K562 (cell line): ENCODE measurements around the gene RPL15. TPM values are rescaled to one million over a fixed set of nuclear protein-coding genes. Genes with fewer than 3 reads are reported as not detected.
"Not testable (repeated sequence)": the region's sequence is repeated elsewhere in the genome, so short reads cannot be mapped to it uniquely, and the experiment has no call there.

Experiments
- ATAC-seq: fragments of 200-7000 bp; cut with Tn5 transposase; 3 replicates; pipeline ENCODE4 v1.9.1; 2020; ENCODE audit warnings: moderate library complexity
- BruUV-seq: library from RNA; stranded (reverse); fragments of 400-500 nt; replicated peaks from 2 replicates; lab custom pipeline; 2021; lab: Mats Ljungman, UMichigan
- CTCF ChIA-PET: fragments of 300-600 bp; formaldehyde crosslinking; extraction: SDS; loops from one replicate; lab custom pipeline; 2021; ENCODE audit warnings: low intra/inter-chr PET ratio; lab: Yijun Ruan, JAX
- POLR2A ChIA-PET: fragments of 300-600, 350-650 bp; sonication (Branson Sonifier 250); formaldehyde crosslinking; extraction: SDS; loops from one replicate; lab custom pipeline; 2021; ENCODE audit warnings: antibody characterized with exemption, inconsistent platforms; lab: Yijun Ruan, JAX
- DNase-seq, 4 experiments: peaks; one replicate each; pipeline versions ENCODE4 v3.0.0 to v3.0.0-alpha.2; 2011 to 2018; ENCODE audit warnings: low spot score in 3 of 4, mixed read lengths in 3 of 4; ENCODE audit errors: extremely low read depth in 1 of 4
- FAIRE-seq: peaks from 2 replicates; lab custom pipeline; 2011; peaks lifted over from hg19 to GRCh38; lab: Jason Lieb, UNC
- H2AFZ ChIP-seq: 2 replicates; pipeline ENCODE4 v1.6.0; 2011; ENCODE audit warnings: low read depth, low read length, control low read depth, inconsistent platforms
- H3K27ac ChIP-seq: fragments of 200-600 bp; 3 replicates; pipeline ENCODE4 v1.8.0; 2011; ENCODE audit warnings: low read depth, mild to moderate bottlenecking, control low read depth, inconsistent platforms, low read length, moderate library complexity, mixed read lengths; ENCODE audit errors: extremely low read depth
- H3K27me3 ChIP-seq, 2 experiments: fragments of 300-600 bp in 1 of 2; 2 replicates in 1 of 2; 3 replicates in 1 of 2; pipeline versions ENCODE4 v1.6.0 to v1.8.0; 2011; ENCODE audit warnings: inconsistent platforms in 2 of 2, low read length in 2 of 2, mild to moderate bottlenecking in 1 of 2, mixed read lengths in 1 of 2, moderate library complexity in 1 of 2; ENCODE audit not compliant: control insufficient read depth in 2 of 2, insufficient read depth in 2 of 2
- H3K36me3 ChIP-seq: fragments of 300-600 bp; 3 replicates; pipeline ENCODE4 v1.8.0; 2011; ENCODE audit warnings: mild to moderate bottlenecking, low read length, inconsistent platforms; ENCODE audit not compliant: control insufficient read depth, insufficient read depth
- H3K4me1 ChIP-seq, 2 experiments: fragments of 200-600 bp in 1 of 2; replicated peaks in 1 of 2; 2 replicates in 1 of 2; 3 replicates in 1 of 2; pipeline versions ENCODE4 v1.5.1 to v1.8.0; 2011; ENCODE audit warnings: inconsistent platforms in 2 of 2, low read length in 2 of 2, mild to moderate bottlenecking in 1 of 2, mixed read lengths in 1 of 2, moderate library complexity in 1 of 2; ENCODE audit not compliant: control insufficient read depth in 2 of 2, insufficient read depth in 2 of 2
- H3K4me2 ChIP-seq: 2 replicates; pipeline ENCODE4 v1.6.1; 2011; ENCODE audit warnings: low read length, control low read depth, inconsistent platforms, mixed read lengths; ENCODE audit not compliant: insufficient read depth
- H3K4me3 ChIP-seq: fragments of 200-600 bp; sonication (generic), shearing (Covaris generic); 2 replicates; pipeline ENCODE4 v1.5.1; 2016; ENCODE audit warnings: control low read depth, inconsistent platforms
- H3K79me2 ChIP-seq: fragments of 200-600 bp; 3 replicates; pipeline ENCODE4 v1.8.0; 2011; ENCODE audit warnings: low read length, inconsistent platforms; ENCODE audit not compliant: control insufficient read depth, insufficient read depth
- H3K9ac ChIP-seq, 2 experiments: 2 replicates each; pipeline versions ENCODE4 v1.6.0 to v1.6.1; 2011; ENCODE audit warnings: low read depth in 2 of 2, low read length in 2 of 2, control low read depth in 1 of 2, inconsistent platforms in 1 of 2, mild to moderate bottlenecking in 1 of 2, mixed read lengths in 1 of 2; ENCODE audit not compliant: insufficient read depth in 1 of 2
- H3K9me1 ChIP-seq: one replicate; pipeline ENCODE4 v1.6.0; 2011; ENCODE audit warnings: inconsistent platforms, mild to moderate bottlenecking, low read length, moderate library complexity; ENCODE audit not compliant: control insufficient read depth, insufficient read depth
- H3K9me3 ChIP-seq: replicated peaks from 2 replicates; pipeline ENCODE4 v1.5.1; 2011; ENCODE audit warnings: low read depth, low read length, inconsistent platforms; ENCODE audit not compliant: control insufficient read depth, insufficient read depth
- H4K20me1 ChIP-seq: replicated peaks from 2 replicates; pipeline ENCODE4 v1.6.1; 2011; ENCODE audit warnings: low read length, inconsistent platforms, mixed read lengths; ENCODE audit not compliant: control insufficient read depth, insufficient read depth
- TEAD1 ChIP-seq, 2 experiments: fragments of 450-650 bp in 1 of 2; sonication (generic) in 1 of 2; formaldehyde crosslinking; IDR thresholded peaks; 2 replicates each; pipeline versions ENCODE4 v1.4.0 to v1.8.0; 2020 to 2022; ENCODE audit warnings: mild to moderate bottlenecking in 2 of 2, missing genetic modification reagents in 1 of 2
- ZNF511 ChIP-seq: sonication (generic); formaldehyde crosslinking; IDR thresholded peaks from 2 replicates; pipeline ENCODE4 v1.8.0; 2022; ENCODE audit warnings: mild to moderate bottlenecking, missing genetic modification reagents
- WGBS: fragments of 100-300 bp; shearing (Covaris generic); methylation state at CpG from one replicate; pipeline ENCODE4 v1.1.6; 2016; ENCODE audit warnings: low coverage, mixed read lengths; ENCODE audit not compliant: insufficient coverage; ENCODE audit errors: missing lambda C conversion rate; 5-methylcytosine and 5-hydroxymethylcytosine counted together
- in situ Hi-C: fragments of 300-500 bp; cut with MboI; formaldehyde crosslinking; loops from 4 replicates; pipeline ENCODE4 v1.15.0; 2018; ENCODE audit warnings: inconsistent platforms, mixed read lengths
- intact Hi-C: fragments of 100-400 bp; cut with micrococcal nuclease; formaldehyde crosslinking; loops from 2 replicates; pipeline ENCODE4 v1.14.2; 2022
- polyA plus RNA-seq, 8 experiments: library from polyadenylated mRNA; depleted of rRNA in 4 of 8; stranded (reverse) in 5 of 8; unstranded in 3 of 8; fragments of >200 nt; fragmentation: Nextera tagmentation in 2 of 8; fragmentation: Illumina TruSeq in 1 of 8; extraction: Ambion mirVana in 2 of 8; extraction: Trizol in 1 of 8; gene quantifications; 2 replicates each; pipeline versions ENCODE4 v1.2.1 to v1.2.3, GENCODE V29; 2011 to 2014; ENCODE audit warnings: inconsistent platforms in 1 of 8, missing spikeins in 1 of 8
- total RNA-seq, 7 experiments: library from RNA; depleted of rRNA in 6 of 7; stranded (reverse); fragments of >200 nt in 6 of 7; fragmentation: Illumina TruSeq in 2 of 7; extraction: Trizol in 2 of 7; gene quantifications; 2 replicates each; pipeline versions ENCODE4 v1.2.1 to v1.2.3, GENCODE V29; 2011 to 2021; ENCODE audit warnings: low replicate concordance in 1 of 7
- TF ChIP-seq, protein P1 (sequence below): fragments of 250-450 bp; sonication (Bioruptor Pico); IDR thresholded peaks from 2 replicates; pipeline ENCODE4 v1.5.0; 2020; ENCODE audit warnings: mild to moderate bottlenecking, borderline replicate concordance

RPL15 gene
- total and polyA plus RNA-seq, 9 of the 15 experiments (the other 6 are each of a cell fraction or from before 2014, with no cell fraction given): 2,393 to 8,850 (median 3,928) TPM

DNA sequence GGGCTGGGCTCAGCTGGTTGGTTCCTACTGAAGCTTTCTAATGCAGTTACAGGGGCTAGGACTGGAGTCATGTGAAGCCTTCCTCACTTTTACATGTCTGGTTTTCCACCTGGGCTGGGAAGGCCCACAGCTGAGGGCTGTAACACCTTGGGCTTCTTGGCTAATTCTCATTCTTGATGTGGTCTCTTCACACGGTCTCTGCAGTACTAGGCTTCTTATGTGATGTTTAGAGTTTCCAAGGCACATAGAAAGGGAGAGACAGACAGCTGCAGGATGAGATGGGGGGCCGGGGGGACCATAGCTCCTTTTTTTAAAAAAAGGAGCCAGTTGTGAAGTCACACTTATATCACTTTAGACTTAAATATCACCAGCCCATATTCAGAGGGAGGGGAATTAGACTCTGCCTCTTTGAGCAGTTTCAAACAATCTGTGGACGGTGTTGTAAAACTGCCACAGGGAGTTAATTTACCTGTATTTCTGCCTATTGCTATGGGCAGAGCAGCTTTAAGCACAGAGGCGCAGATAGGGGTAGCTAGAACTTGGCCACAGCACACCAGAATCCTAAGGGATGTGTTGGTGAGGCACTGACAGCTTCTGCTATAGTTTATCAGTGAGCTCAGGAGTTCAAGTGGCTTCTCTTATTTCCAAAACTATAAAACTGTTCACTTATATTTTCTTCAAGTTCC is 46.8 kb upstream of the RPL15 start:
- 80% methylated on average over 4 of the region's 4 CpGs for WGBS
- DNase-seq: no peak
- ATAC-seq: no peak; the same call in 2 of the 3 replicates
- no peak for FAIRE-seq
- TF ChIP-seq ZNF511 (CRISPR knock-in tag) (no peak), TEAD1 (CRISPR knock-in tag; IDR thresholded peaks at IDR 0.05) (no peak)
- TF ChIP-seq, protein P1, sequence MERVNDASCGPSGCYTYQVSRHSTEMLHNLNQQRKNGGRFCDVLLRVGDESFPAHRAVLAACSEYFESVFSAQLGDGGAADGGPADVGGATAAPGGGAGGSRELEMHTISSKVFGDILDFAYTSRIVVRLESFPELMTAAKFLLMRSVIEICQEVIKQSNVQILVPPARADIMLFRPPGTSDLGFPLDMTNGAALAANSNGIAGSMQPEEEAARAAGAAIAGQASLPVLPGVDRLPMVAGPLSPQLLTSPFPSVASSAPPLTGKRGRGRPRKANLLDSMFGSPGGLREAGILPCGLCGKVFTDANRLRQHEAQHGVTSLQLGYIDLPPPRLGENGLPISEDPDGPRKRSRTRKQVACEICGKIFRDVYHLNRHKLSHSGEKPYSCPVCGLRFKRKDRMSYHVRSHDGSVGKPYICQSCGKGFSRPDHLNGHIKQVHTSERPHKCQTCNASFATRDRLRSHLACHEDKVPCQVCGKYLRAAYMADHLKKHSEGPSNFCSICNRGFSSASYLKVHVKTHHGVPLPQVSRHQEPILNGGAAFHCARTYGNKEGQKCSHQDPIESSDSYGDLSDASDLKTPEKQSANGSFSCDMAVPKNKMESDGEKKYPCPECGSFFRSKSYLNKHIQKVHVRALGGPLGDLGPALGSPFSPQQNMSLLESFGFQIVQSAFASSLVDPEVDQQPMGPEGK (CRISPR knock-in tag): no peak
- ChIA-PET POLR2A (interaction anchor here (1.5 kb wide), 1 partner anchor 12 kb away, joined by 3 read pairs; no protein-coding TSS in a partner anchor), CTCF (no interaction called here)
- BruUV-seq: no TSS peak
- in situ Hi-C loops: no loop called here
- no peaks in the 10 kb centered on the region for H3K9me1 ChIP-seq
- intact Hi-C loops: loop anchor here (5.0 to 10.0 kb wide), 2 partner anchors 63 to 155 kb away; partner anchors contain the start of gene UBE2E1
- H3K9ac ChIP-seq: peak overlapping the region in 1 of 2 experiments; percentile 29; a peak in 1 of 4 replicates
- H4K20me1 ChIP-seq: peaks cover 7% of the 10 kb centered on the region
- no peak overlapping the region for H3K27ac ChIP-seq
- no peaks in the 10 kb centered on the region for H3K27me3 ChIP-seq
- H2AFZ ChIP-seq: no peak overlapping the region
- H3K79me2 ChIP-seq: peaks cover 32% of the 10 kb centered on the region; the same call in 2 of the 3 replicates
- no peaks in the 10 kb centered on the region for H3K9me3 ChIP-seq
- H3K36me3 ChIP-seq: no peaks in the 10 kb centered on the region
- H3K4me2 ChIP-seq: no peak overlapping the region
- no peaks in the 10 kb centered on the region; a peak in 1 of 5 replicates for H3K4me1 ChIP-seq
- no peak overlapping the region for H3K4me3 ChIP-seq

DNA sequence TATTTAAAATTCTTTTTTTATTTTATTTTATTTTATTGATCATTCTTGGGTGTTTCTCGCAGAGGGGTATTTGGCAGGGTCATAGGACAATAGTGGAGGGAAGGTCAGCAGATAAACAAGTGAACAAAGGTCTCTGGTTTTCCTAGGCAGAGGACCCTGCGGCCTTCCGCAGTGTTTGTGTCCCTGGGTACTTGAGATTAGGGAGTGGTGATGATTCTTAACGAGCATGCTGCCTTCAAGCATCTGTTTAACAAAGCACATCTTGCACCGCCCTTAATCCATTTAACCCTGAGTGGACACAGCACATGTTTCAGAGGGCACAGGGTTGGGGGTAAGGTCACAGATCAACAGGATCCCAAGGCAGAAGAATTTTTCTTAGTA is 46.3 kb upstream of the RPL15 start:
- H3K9me1 ChIP-seq, H3K4me1 ChIP-seq, DNase-seq, in situ Hi-C loops, H3K27me3 ChIP-seq, H4K20me1 ChIP-seq, H3K27ac ChIP-seq, H2AFZ ChIP-seq, CTCF ChIA-PET, H3K9ac ChIP-seq, H3K9me3 ChIP-seq, H3K4me3 ChIP-seq, ATAC-seq, H3K36me3 ChIP-seq, BruUV-seq, H3K4me2 ChIP-seq, FAIRE-seq: not testable (repeated sequence)
- WGBS: 69% methylated on average over 1 of the region's 5 CpGs
- POLR2A ChIA-PET: interaction anchor here (1.5 kb wide), 1 partner anchor 12 kb away, joined by 3 read pairs; no protein-coding TSS in a partner anchor
- intact Hi-C loops: loop anchor here (10.0 kb wide), 1 partner anchor 156 kb away; no protein-coding TSS in a partner anchor
- peaks cover 31% of the 10 kb centered on the region; the same call in 2 of the 3 replicates for H3K79me2 ChIP-seq

- H4K20me1 ChIP-seq, H2AFZ ChIP-seq, FAIRE-seq, H3K9me1 ChIP-seq, H3K36me3 ChIP-seq, H3K4me1 ChIP-seq, H3K4me3 ChIP-seq, ATAC-seq, POLR2A ChIA-PET, H3K27me3 ChIP-seq, in situ Hi-C loops, H3K9ac ChIP-seq, H3K27ac ChIP-seq, H3K9me3 ChIP-seq, BruUV-seq, H3K4me2 ChIP-seq, DNase-seq, CTCF ChIA-PET: not testable (repeated sequence)
- WGBS: 96% methylated on average over 5 of the region's 34 CpGs
- intact Hi-C loops: loop anchor here (10.0 kb wide), 1 partner anchor 157 kb away; no protein-coding TSS in a partner anchor
- peaks cover 30% of the 10 kb centered on the region for H3K79me2 ChIP-seq
Measured at GRCh38 chr3:23871361-23871760, 45.6 kb upstream of the RPL15 start.
